H7 (cell line): ENCODE results near the gene POLE3. TPM values are rescaled to one million over a fixed set of nuclear protein-coding genes. Genes with fewer than 3 reads are reported as not detected.

Experiments used
- DNase-seq: peaks from one replicate; pipeline ENCODE4 v3.0.0; 2012
- H3K27me3 ChIP-seq: 2 replicates; pipeline ENCODE4 v1.6.0; 2011; ENCODE audit warnings: mild to moderate bottlenecking, low read length; ENCODE audit not compliant: control insufficient read depth, insufficient read depth
- H3K36me3 ChIP-seq: replicated peaks from 2 replicates; pipeline ENCODE4 v1.5.1; 2011; ENCODE audit warnings: low read length; ENCODE audit not compliant: control insufficient read depth, insufficient read depth
- H3K4me3 ChIP-seq: 2 replicates; pipeline ENCODE4 v1.5.1; 2011; ENCODE audit warnings: low read depth, mild to moderate bottlenecking, control low read depth, low read length, moderate library complexity; ENCODE audit not compliant: insufficient read depth
- total RNA-seq: library from RNA; depleted of rRNA; stranded (reverse); fragments of >200 nt; shearing (Covaris generic); gene quantifications from 2 replicates; pipeline ENCODE4 v1.2.3, GENCODE V29; 2014; rRNA removed

Gene POLE3
- total RNA-seq, 1 experiment from 2014 or later: 61.2 TPM

GRCh38 chr9:113359385-113359784 is 51.1 kb downstream of the POLE3 start:
- Histone ChIP-seq H3K27me3 (no peaks in the 10 kb centered on the region), H3K4me3 (no peak overlapping the region), H3K36me3 (no peaks in the 10 kb centered on the region)
- DNase-seq: no peak

Other genes starting within 250 kb of the POLE3 start
- gene FKBP15, start 189.4 kb downstream of the POLE3 start, total RNA-seq: 12.9 and 15.2 TPM in 2 replicates
- 21.8 and 26.7 TPM in 2 replicates for gene SLC31A1, start 189.1 kb downstream of the POLE3 start, total RNA-seq
- gene CDC26, start 135.1 kb downstream of the POLE3 start, total RNA-seq: 36.0 and 40.8 TPM in 2 replicates
- gene PRPF4, start 135.0 kb downstream of the POLE3 start, total RNA-seq: 34.5 and 38.4 TPM in 2 replicates
- gene RNF183, start 107.3 kb downstream of the POLE3 start, total RNA-seq: 0.78 TPM in 1 of 2 replicates, not detected in the other
- gene WDR31, start 70.4 kb downstream of the POLE3 start, total RNA-seq: 0.11 and 0.38 TPM in 2 replicates
- 1.5 and 2.3 TPM in 2 replicates for gene BSPRY, start 61.1 kb downstream of the POLE3 start, total RNA-seq
- gene HDHD3, start 33.7 kb downstream of the POLE3 start, total RNA-seq: 26.2 and 36.2 TPM in 2 replicates
- 10.9 and 11.6 TPM in 2 replicates for gene ALAD, start 9.4 kb downstream of the POLE3 start, total RNA-seq
- gene C9orf43, start 72 bp upstream of the POLE3 start, total RNA-seq: 0.41 and 0.42 TPM in 2 replicates
- gene RGS3, start 53.1 kb upstream of the POLE3 start, total RNA-seq: 18.2 and 22.4 TPM in 2 replicates